HPDE6-E6E7 (cell line): ENCODE results near the gene RCOR1.
A peak's percentile ranks its signal among the peaks of the same experiment; 100 is the strongest.

Experiments used
- DNase-seq: peaks from one replicate; pipeline ENCODE4 v3.0.0; 2011; ENCODE audit warnings: missing footprints; ENCODE audit errors: extremely low spot score

RCOR1 gene

GRCh38 chr14:102678394-102678793 is 85.9 kb downstream of the RCOR1 start:
- no peak for DNase-seq

GRCh38 chr14:102683399-102684297 is 91.2 kb downstream of the RCOR1 start:
- no peak for DNase-seq

- DNase-seq = no peak
Measured at GRCh38 chr14:102684298-102684663, 91.8 kb downstream of the RCOR1 start.

- no peak for DNase-seq
Measured at GRCh38 chr14:102686196-102686801, 93.8 kb downstream of the RCOR1 start.

GRCh38 chr14:102688290-102688689 is 95.8 kb downstream of the RCOR1 start:
- DNase-seq = no peak

- no peak for DNase-seq
Measured at GRCh38 chr14:102690509-102691286, 98.2 kb downstream of the RCOR1 start.

- no peak for DNase-seq
Measured at GRCh38 chr14:102691763-102692162, 99.3 kb downstream of the RCOR1 start.

GRCh38 chr14:102692334-102692733 is 99.9 kb downstream of the RCOR1 start:
- DNase-seq = no peak

- no peak for DNase-seq
Measured at GRCh38 chr14:102693006-102693755, 100.7 kb downstream of the RCOR1 start.

GRCh38 chr14:102694530-102695166 is 102.2 kb downstream of the RCOR1 start:
- peak; percentile 62 for DNase-seq

GRCh38 chr14:102695167-102695555 is 102.7 kb downstream of the RCOR1 start:
- no peak for DNase-seq

GRCh38 chr14:102696332-102696731 is 103.9 kb downstream of the RCOR1 start:
- DNase-seq = no peak

GRCh38 chr14:102696856-102697495 is 104.5 kb downstream of the RCOR1 start:
- no peak for DNase-seq

GRCh38 chr14:102697501-102697900 is 105.1 kb downstream of the RCOR1 start:
- DNase-seq = no peak

- no peak for DNase-seq
Measured at GRCh38 chr14:102699416-102700110, 107.1 kb downstream of the RCOR1 start.

- DNase-seq = no peak
Measured at GRCh38 chr14:102708494-102708893, 116.0 kb downstream of the RCOR1 start.

GRCh38 chr14:102711207-102711606 is 118.8 kb downstream of the RCOR1 start:
- DNase-seq = no peak

GRCh38 chr14:102711946-102712345 is 119.5 kb downstream of the RCOR1 start:
- no peak for DNase-seq

- DNase-seq = no peak
Measured at GRCh38 chr14:102717276-102717675, 124.8 kb downstream of the RCOR1 start.

- DNase-seq = no peak
Measured at GRCh38 chr14:102722646-102723045, 130.2 kb downstream of the RCOR1 start.
